Mesothelial cell of epicardium (in vitro differentiated cells): ENCODE data around the gene ZBTB7B. TPM values are rescaled to one million over a fixed set of nuclear protein-coding genes. Genes with fewer than 3 reads are reported as not detected.

Source experiments
- DNase-seq, 2 experiments: peaks; one replicate each; pipeline ENCODE4 v3.0.0; 2021; ENCODE audit warnings: low spot score in 2 of 2; ENCODE audit not compliant: unreplicated experiment in 2 of 2
- H3K27ac Mint-ChIP-seq: 2 replicates; pipeline ENCODE4 v1.8.0; 2021; ENCODE audit warnings: mixed read lengths
- H3K27me3 Mint-ChIP-seq: 2 replicates; pipeline ENCODE4 v1.8.0; 2021; ENCODE audit warnings: low read depth, mixed read lengths
- H3K36me3 Mint-ChIP-seq: 2 replicates; pipeline ENCODE4 v1.8.0; 2021; ENCODE audit warnings: mixed read lengths
- H3K4me1 Mint-ChIP-seq: 2 replicates; pipeline ENCODE4 v1.8.0; 2021; ENCODE audit warnings: mixed read lengths
- H3K4me3 Mint-ChIP-seq: 2 replicates; pipeline ENCODE4 v1.8.0; 2021; ENCODE audit warnings: mild to moderate bottlenecking, moderate library complexity, mixed read lengths
- H3K9me3 Mint-ChIP-seq: 2 replicates; pipeline ENCODE4 v1.8.0; 2021; ENCODE audit warnings: mixed read lengths
- CTCF ChIP-seq: fragments of 200-600 bp; sonication (generic); IDR thresholded peaks from one replicate; pipeline ENCODE4 v1.5.0; 2021; ENCODE audit warnings: antibody characterized with exemption; ENCODE audit not compliant: unreplicated experiment
- total RNA-seq: library from RNA; stranded (reverse); gene quantifications from 3 replicates; pipeline ENCODE4 v1.2.1, GENCODE V29; 2021

Gene ZBTB7B
- total RNA-seq, 1 donor from 2014 or later, result 21.7 TPM

GRCh38 chr1:154960446-154961136 lies 42.0 kb upstream of the ZBTB7B start:
- peak overlapping the region; percentile 96 for H3K27ac Mint-ChIP-seq
- H3K4me1 Mint-ChIP-seq, result peaks cover 50% of the 10 kb centered on the region
- no peaks in the 10 kb centered on the region for H3K27me3 Mint-ChIP-seq
- peak overlapping the region; percentile 81 for H3K4me3 Mint-ChIP-seq
- H3K36me3 Mint-ChIP-seq, result peaks cover 6% of the 10 kb centered on the region
- H3K9me3 Mint-ChIP-seq, result no peaks in the 10 kb centered on the region
- no peak for DNase-seq
- TF ChIP-seq CTCF, result no peak

GRCh38 chr1:154961207-154962155 lies 41.1 kb upstream of the ZBTB7B start, which contains the start of gene PYGO2:
TSS of gene PYGO2 (minus strand) at chr1:154961782. CDS start at chr1:154961576, 206 bp downstream.
- H3K27ac Mint-ChIP-seq, result peak within 1 kb of the TSS; percentile 96
- peaks cover 8% of the 10 kb centered on the region for H3K36me3 Mint-ChIP-seq
- H3K27me3 Mint-ChIP-seq, result no peaks in the 10 kb centered on the region
- H3K4me1 Mint-ChIP-seq, result peaks cover 41% of the 10 kb centered on the region
- no peaks in the 10 kb centered on the region for H3K9me3 Mint-ChIP-seq
- peak within 1 kb of the TSS; percentile 85 for H3K4me3 Mint-ChIP-seq
- peak; percentile 51 for TF ChIP-seq CTCF
- peak; percentile 62 to 80 for DNase-seq

- no peak for TF ChIP-seq CTCF
- DNase-seq, result no peak
- Mint-ChIP-seq H3K4me3 (peak overlapping the region; percentile 85), H3K36me3 (peaks cover 8% of the 10 kb centered on the region), H3K27ac (peak overlapping the region; percentile 96), H3K27me3 (no peaks in the 10 kb centered on the region), H3K9me3 (no peaks in the 10 kb centered on the region), H3K4me1 (peaks cover 33% of the 10 kb centered on the region)
These were observed 40.3 kb upstream of the ZBTB7B start for GRCh38 chr1:154962156-154962749.

GRCh38 chr1:154962795-154963330 lies 39.7 kb upstream of the ZBTB7B start:
- no peaks in the 10 kb centered on the region for H3K9me3 Mint-ChIP-seq
- TF ChIP-seq CTCF, result no peak
- peak overlapping the region; percentile 85 for H3K4me3 Mint-ChIP-seq
- H3K36me3 Mint-ChIP-seq, result peaks cover 8% of the 10 kb centered on the region
- H3K27ac Mint-ChIP-seq, result peak overlapping the region; percentile 96
- H3K27me3 Mint-ChIP-seq, result no peaks in the 10 kb centered on the region
- DNase-seq, result no peak
- peaks cover 28% of the 10 kb centered on the region for H3K4me1 Mint-ChIP-seq

GRCh38 chr1:154963643-154964042 lies 39.0 kb upstream of the ZBTB7B start:
- Mint-ChIP-seq H3K9me3 (no peaks in the 10 kb centered on the region), H3K4me3 (no peak overlapping the region), H3K27ac (peak overlapping the region; percentile 54), H3K27me3 (no peaks in the 10 kb centered on the region), H3K36me3 (peaks cover 12% of the 10 kb centered on the region), H3K4me1 (peaks cover 32% of the 10 kb centered on the region)
- no peak for TF ChIP-seq CTCF
- DNase-seq, result no peak
